ENCODE results near the gene BRD3. TPM values are rescaled to one million over a fixed set of nuclear protein-coding genes. Genes with fewer than 3 reads are reported as not detected.
A peak's percentile ranks its signal among the peaks of the same experiment; 100 is the strongest.
"Not testable (repeated sequence)": the region's sequence is repeated elsewhere in the genome, so short reads cannot be mapped to it uniquely, and the experiment has no call there.

Gene BRD3
- total RNA-seq, 1 experiment from 2014 or later = 2.2 TPM

GRCh38 chr9:133993635-133994253 is 74.1 kb downstream of the BRD3 start:
- DNase-seq (ENCODE audit: low read depth) = no peak

- DNase-seq (ENCODE audit: low read depth) = peak; percentile 93
Measured at GRCh38 chr9:133992780-133993634, 74.8 kb downstream of the BRD3 start.

GRCh38 chr9:133991964-133992779 is 75.7 kb downstream of the BRD3 start, which contains the start of gene VAV2:
TSS of gene VAV2 (minus strand) at chr9:133992324. CDS start at chr9:133992278, 46 bp downstream.
- DNase-seq (ENCODE audit: low read depth) = peak; percentile 79

GRCh38 chr9:133991214-133991921 is 76.5 kb downstream of the BRD3 start:
- no peak for DNase-seq (ENCODE audit: low read depth)

- peak; percentile 89 for DNase-seq (ENCODE audit: low read depth)
Measured at GRCh38 chr9:133990366-133991213, 77.2 kb downstream of the BRD3 start.

- DNase-seq (ENCODE audit: low read depth) = no peak
Measured at GRCh38 chr9:133989625-133990365, 78.0 kb downstream of the BRD3 start.

GRCh38 chr9:133988771-133989170 is 79.1 kb downstream of the BRD3 start:
- DNase-seq (ENCODE audit: low read depth) = not testable (repeated sequence)

GRCh38 chr9:133987946-133988665 is 79.7 kb downstream of the BRD3 start:
- no peak for DNase-seq (ENCODE audit: low read depth)

- DNase-seq (ENCODE audit: low read depth) = no peak
Measured at GRCh38 chr9:133987446-133987788, 80.4 kb downstream of the BRD3 start.

GRCh38 chr9:133986774-133987445 is 80.9 kb downstream of the BRD3 start:
- DNase-seq (ENCODE audit: low read depth) = no peak

- no peak for DNase-seq (ENCODE audit: low read depth)
Measured at GRCh38 chr9:133986061-133986460, 81.8 kb downstream of the BRD3 start.

- no peak for DNase-seq (ENCODE audit: low read depth)
Measured at GRCh38 chr9:133982971-133983720, 84.7 kb downstream of the BRD3 start.

GRCh38 chr9:133981958-133982681 is 85.7 kb downstream of the BRD3 start:
- DNase-seq (ENCODE audit: low read depth) = no peak

GRCh38 chr9:133981589-133981957 is 86.3 kb downstream of the BRD3 start:
- no peak for DNase-seq (ENCODE audit: low read depth)

GRCh38 chr9:133980864-133981588 is 86.8 kb downstream of the BRD3 start:
- DNase-seq (ENCODE audit: low read depth) = no peak

Measured in RPMI7951 (cell line).